HG03045 (cell line): ENCODE results near the gene TLK1.
A peak's percentile ranks its signal among the peaks of the same experiment; 100 is the strongest.

Experiments
- ATAC-seq: cut with Tn5 transposase; IDR thresholded peaks from one replicate; pipeline ENCODE4 v1.9.1; 2021; ENCODE audit warnings: mild to moderate bottlenecking, moderate library complexity; ENCODE audit not compliant: unreplicated experiment

TLK1 gene

DNA sequence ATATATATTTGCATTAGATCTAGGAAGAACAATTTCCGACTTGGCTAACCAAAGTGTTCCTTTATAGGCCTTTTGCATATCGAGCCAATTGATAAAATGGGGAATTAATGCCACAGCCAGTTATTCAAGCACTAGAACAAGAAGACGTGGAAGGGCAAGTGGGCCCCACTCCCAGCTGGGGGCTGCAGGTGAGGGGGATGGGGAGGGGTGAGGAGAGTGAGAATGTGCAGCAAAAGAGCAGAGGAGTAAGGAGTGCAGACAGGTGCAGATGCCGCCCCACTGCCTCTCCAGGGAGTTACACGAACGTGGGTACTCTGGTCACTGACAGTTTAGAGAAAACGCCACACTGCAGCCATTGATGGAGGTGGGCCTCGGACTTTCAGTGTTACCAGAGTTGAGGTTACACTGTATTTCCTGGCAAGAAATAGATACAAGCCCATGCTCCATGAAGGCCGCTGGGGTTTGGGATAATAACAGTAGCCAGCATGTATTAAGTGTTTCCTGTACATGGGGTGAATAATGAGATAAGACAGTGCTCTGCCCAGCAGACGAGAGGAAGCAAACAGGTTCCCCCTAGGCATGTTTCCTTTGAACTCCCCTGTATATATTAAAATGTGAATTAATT is 190.7 kb downstream of the TLK1 start:
- no peak for ATAC-seq

DNA sequence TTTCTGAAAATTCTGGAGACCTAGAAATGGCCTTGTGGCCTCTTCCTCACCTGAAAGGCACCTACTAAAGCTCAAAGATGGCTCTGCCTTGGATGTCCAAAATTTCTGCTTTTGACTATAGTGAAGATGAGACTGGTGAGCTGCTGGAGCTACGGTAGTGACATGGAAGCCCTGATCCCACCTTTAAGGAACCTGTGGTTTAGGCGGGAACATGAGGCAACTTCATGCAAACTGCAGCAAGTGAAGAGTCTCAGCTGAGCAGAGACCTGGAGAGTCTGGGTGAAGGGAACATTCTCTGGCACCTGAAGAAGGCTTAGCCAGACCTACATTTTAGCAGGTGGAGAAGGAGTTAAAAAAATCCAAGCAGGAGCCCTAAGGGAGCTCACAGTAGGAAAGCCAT is 191.7 kb downstream of the TLK1 start:
- ATAC-seq: no peak

DNA sequence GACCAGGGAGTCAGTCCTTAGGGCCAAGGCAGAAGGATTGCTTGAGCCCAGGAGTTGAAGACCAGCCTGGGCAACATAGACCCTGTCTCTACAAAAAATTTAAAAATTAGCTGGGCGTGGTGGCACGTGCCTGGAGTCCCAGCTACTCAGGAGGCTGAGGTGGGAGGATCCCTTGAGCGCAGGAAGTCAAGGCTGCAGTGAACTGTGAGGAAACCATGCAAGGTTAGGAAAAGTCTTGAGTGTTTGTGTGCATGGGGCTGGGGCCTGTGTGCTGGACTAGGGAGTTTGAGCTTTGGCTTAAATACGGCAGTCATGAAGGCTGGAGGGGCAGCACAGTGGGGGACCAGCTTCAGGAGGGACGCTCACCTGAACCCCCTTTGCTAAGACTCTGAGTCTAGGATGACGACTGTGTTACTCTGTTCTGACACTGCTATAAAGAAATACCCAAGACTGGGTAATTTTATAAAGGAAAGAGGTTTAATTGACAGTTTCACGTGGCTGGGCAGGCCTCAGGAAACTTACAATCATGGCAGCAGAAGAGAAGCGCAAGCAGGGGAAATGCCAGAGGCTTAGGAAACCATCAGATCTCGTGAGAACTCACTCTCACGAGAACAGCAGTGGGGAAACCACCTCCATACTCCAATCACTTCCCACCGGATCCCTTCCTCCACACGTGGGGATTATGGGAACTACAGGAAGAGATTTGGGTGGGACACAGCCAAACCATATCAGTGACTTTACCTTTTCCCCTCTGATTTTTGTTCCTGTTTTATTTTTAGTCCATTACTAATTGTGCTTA is 192.3 kb downstream of the TLK1 start:
- ATAC-seq: no peak

DNA sequence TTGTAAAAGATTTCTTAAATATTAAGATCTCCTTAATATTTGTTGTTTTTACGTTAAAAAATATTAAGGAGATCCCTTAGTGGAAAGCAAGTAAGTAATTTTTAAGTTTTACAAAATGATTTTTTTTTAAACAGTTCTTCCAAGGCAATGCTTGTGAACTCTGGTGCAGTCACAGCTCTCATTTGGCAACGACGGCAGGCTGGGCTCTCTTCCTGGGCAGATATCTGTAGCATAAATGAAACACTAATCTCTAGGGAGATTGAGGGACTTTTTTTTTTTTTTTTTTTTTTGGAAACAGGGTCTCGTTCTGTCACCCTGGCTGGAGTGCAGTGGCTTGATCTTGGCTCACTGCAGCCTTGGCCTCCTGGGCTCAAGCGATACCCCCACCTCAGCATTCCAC is 193.1 kb downstream of the TLK1 start:
- ATAC-seq: no peak

DNA sequence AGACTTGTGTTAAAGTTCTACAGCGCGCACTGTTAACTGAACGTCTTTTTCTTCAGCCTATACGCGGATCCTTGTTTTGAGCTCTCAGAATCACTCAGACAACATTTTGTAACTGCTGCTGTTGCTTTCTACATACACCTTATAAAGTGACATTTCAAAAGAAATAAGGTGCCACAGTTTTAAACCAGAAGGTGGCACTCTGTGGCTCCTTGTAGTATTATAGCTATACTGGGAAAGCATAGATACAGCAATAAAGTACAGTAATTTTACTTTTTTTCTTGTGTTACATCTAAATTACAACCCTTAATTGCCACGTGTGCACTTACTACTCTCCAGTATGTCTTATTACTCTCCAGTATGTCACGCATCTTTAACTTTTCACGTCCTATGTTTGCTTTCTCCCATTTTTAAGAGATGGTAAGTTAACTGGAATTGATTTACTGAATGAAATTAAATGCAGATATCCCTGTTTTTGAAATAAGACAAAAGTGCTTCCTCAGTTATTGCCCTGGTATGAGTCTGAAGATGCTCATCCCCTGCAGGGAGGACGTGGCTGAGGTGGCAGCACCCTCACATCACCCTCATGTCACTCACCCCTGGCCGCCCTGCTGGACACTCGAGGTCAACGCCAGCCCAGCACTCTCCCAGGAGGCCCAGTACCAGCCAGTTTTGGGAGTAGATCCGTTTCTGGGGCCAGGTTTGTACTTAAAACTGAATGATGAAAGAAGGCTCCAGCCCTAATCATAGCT is 193.9 kb downstream of the TLK1 start:
- ATAC-seq: no peak

DNA sequence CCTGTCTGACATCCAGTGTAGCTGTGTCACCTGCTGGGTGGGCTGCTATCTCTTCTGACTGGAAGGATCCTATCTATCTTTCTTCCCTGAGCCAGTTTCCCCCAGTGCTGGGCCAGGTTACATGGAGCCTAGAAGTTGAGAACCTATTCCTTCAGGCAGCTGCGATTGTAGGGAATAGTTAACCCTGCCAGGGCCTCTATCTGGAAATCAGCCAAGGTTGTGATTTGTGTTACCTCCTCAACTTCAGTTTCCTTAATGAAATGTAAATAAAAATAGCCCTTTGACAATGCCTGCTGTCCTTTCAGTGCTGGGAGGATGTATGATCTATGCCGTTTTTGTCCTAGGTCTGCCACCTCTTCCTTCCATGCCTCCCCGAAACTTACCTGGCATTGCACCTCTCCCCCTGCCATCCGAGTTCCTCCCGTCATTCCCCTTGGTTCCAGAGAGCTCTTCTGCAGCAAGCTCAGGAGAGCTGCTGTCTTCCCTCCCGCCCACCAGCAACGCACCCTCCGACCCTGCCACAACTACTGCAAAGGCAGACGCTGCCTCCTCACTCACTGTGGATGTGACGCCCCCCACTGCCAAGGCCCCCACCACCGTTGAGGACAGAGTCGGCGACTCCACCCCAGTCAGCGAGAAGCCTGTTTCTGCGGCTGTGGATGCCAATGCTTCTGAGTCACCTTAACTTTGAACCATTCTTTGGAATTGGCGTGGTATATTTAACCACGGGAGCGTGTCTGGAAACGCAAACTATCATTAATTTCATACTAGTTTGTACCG is 195.1 kb downstream of the TLK1 start:
- ATAC-seq: no peak

DNA sequence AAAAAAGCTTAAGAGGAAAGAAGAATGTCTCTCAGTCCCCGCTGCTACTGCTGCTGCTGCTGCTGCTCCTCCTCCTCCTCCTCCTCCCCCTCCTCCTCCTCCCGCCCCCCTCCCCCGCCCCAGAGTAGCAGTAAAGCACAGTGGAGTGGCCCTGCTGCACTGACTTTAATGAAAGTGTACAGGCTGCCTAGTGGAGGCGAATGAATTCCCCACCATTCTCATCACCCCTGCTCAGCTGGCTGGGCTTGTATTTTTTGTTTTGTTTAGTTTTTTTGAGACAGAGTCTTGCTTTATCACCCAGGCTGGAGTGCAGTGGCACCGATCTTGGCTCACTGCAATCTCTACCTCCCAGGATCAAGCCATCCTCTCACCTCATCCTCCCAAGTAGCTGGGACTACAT is 197.3 kb downstream of the TLK1 start:
- no peak for ATAC-seq

DNA sequence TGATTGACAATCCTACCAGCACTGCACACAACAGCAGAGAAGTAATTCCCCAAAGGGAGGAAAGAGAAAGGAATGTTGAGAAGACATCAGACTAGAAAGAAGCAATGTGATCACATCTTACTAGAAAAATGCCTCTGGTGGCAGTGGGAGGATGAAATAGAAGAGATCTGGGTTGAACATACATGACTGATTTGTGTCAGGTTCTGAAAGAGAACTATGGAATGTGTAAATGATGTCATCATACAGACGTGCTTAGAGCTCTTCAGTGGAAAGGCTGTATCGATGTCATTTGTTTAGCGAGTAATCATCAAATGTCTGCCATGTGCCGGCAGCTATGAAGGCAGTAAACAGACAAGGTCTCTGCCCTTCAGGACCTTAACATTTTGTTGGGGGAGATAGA is 206.8 kb downstream of the TLK1 start:
- ATAC-seq: no peak

DNA sequence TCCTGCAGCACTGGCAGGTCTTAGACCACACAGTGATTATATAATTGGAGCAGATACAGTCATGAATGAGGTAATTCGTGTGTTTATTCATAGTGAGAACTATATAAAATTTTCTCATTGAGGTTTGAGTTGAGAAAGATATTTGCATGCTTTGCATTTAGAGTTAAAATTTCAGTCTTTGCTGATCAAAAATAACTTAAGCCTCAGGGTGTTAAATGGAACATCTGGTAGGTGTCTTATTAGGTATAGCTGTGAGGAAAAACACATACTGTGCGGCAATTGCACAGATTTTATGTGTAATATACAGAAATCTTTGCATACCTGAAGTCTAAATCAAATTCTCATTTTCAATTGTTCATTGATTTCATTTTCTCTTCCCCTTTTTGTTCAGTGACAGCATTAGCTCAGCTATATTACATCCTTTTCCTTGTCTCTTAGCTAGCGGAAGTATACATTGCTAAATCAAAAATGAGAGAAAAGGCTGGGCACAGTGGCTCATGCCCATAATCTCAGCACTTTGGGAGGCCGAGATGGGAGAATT is 210.4 kb downstream of the TLK1 start:
- peak; percentile 63 for ATAC-seq

DNA sequence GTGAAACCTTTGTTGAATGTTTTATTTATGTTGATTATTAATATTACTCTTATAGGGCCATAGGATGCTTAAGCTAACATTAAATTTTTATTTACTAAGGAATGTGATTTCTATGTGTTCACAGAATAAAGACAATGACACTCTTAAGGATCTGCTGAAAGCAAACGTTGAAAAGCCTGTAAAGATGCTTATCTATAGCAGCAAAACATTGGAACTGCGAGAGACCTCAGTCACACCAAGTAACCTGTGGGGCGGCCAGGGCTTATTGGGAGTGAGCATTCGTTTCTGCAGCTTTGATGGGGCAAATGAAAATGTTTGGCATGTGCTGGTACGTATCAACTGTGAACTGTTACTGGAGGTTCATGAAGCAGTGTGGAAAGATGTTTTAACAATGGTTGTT is 211.3 kb downstream of the TLK1 start:
- no peak for ATAC-seq

DNA sequence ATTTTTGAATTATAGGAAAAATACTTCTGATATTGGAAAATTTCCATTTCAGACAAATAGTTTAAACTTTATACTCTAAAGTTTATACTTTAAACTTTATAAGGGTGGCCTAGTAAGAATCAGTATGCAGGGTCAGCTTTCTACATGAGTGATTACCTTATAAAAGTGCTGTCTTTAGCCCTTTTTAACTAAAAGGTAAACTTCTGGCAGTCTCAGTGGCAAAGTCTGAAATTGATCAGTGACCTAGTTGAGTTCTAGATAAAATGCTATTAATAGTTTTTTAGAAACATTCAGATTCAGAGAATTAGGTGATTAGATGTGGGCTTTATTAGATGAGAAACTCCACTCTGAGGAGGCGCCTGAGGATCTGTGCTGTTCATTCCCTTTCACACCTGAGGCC is 216.1 kb downstream of the TLK1 start:
- ATAC-seq: no peak

DNA sequence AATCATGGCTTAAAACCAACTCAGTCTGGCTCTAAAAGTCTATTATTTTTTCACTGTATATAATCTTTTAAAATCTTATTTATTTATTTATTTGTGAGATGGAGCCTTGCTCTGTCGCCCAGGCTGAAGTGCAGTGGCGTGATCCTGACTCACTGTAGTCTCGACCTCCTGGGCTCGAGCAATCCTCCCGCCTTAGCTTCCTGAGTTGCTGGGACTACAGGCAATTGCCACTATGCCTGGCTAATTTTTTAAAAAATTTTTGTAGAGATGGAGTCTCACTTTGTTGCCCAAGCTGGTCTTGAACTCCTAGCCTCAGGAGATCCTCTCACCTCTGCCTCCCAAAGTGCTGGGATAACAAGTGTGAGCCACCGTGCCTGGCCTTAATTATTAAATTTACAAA is 217.1 kb downstream of the TLK1 start:
- no peak for ATAC-seq

DNA sequence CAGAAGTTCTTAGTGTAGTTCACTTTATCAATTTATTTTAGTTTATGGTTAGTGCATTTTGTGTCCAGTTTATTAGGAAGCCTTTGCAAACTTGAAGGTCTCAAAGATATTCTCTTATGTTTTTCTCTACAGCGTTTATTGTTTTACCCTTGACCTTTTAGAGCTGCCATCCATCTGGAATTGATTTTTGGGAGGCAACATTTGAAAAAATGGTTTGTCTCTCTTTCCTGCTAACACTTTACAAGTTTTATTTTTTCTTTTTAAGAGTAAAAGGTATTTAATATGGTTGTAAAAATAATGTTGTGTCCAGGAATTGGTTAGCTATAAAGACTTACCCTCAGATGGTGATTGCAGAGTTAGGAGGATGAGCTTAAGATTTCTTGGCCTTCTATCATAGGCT is 217.7 kb downstream of the TLK1 start:
- no peak for ATAC-seq

DNA sequence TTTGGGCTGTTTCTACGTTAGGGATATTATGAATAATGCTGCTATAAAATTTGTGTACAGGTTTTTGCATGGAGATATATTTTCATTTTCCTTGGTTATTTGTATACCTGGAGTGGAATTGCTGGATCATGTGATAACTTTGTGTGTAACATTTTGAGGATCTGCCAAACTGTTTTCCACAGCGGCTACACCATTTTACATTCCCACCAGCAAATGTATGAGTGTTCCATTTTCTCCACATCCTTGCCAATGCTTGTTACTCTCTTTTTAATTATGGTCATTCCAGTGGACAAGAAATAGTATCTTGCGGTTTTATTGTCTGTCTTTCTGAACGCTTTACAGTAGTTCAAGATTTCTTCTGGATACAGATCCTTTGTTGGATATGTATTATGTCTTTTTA is 218.1 kb downstream of the TLK1 start:
- no peak for ATAC-seq
